ENCODE data around the gene KCNK2. TPM values are rescaled to one million over a fixed set of nuclear protein-coding genes. Genes with fewer than 3 reads are reported as not detected.

Gene KCNK2
- total and polyA plus RNA-seq, 2 experiments from 2014 or later: 0.07 to 0.24 TPM

DNA sequence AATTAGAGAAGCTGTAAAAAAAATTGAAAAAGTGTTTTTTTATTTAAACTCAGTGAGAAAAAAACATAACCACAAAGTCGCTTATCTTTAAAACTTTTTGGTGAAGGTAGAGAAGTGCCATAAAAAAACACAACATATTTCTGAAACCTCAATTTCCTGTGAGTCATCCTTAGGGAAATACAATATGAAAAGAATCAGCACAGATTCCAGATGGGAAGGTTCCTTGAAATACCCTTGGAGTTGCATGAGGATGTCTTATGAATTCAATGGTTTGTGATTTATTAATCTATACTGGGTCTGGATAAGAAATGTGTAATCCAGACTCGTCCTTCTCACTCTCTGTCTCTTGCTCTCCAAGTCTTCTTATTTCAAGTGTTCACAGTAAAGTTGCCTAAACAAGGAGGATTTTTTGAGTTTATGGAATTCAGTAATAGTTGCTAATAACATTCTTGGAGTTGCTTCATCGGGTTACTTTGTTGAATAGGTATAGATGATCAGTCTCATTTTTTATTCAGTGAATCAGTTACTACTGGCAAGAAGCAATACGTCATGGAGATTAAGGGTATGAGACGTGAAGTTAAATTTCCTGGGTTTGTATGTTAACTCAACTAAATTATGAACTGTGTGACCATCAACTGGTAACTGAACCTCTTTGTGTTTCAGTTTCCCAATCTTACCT, 191.4 kb downstream of the KCNK2 start (continued):
- TF ChIP-seq ETS1 (IDR thresholded peaks at IDR 0.05) (no peak), ZNF331 (CRISPR knock-in tag; IDR thresholded peaks at IDR 0.05; ENCODE audit: low read depth) (no peak), CREB1 (CRISPR knock-in tag; IDR thresholded peaks at IDR 0.05; ENCODE audit: low read depth) (no peak), STAT1 (IDR thresholded peaks at IDR 0.05; ENCODE audit: unreplicated experiment) (no peak), JUNB (IDR thresholded peaks at IDR 0.05; ENCODE audit: unreplicated experiment) (no peak), REST (IDR thresholded peaks at IDR 0.05; ENCODE audit: unreplicated experiment) (no peak), ZNF114 (CRISPR knock-in tag; IDR thresholded peaks at IDR 0.05) (no peak)
- TF ChIP-seq, protein P1, sequence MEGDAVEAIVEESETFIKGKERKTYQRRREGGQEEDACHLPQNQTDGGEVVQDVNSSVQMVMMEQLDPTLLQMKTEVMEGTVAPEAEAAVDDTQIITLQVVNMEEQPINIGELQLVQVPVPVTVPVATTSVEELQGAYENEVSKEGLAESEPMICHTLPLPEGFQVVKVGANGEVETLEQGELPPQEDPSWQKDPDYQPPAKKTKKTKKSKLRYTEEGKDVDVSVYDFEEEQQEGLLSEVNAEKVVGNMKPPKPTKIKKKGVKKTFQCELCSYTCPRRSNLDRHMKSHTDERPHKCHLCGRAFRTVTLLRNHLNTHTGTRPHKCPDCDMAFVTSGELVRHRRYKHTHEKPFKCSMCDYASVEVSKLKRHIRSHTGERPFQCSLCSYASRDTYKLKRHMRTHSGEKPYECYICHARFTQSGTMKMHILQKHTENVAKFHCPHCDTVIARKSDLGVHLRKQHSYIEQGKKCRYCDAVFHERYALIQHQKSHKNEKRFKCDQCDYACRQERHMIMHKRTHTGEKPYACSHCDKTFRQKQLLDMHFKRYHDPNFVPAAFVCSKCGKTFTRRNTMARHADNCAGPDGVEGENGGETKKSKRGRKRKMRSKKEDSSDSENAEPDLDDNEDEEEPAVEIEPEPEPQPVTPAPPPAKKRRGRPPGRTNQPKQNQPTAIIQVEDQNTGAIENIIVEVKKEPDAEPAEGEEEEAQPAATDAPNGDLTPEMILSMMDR (conservative IDR thresholded peaks at IDR 0.05; ENCODE audit: low read depth in 2 of 2): no peak

DNA sequence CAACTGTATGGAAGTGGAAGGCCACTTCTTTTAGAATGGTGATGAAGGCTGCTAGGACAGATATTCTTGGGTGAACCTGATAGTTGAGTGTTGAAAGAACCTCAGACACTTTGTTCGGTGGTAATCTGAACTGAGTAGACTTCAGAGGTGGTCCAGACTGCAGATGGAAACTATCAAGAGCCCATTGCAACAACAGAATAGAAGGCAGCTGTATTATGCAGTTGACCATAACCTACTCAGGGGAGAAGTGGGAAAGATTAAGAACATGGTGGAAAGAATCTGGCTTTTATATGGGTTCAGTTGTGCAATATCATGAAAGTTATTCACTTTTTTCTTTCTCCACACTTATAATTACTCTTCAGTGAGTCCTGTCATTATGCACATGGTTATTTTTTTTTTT, 194.0 kb downstream of the KCNK2 start:
- Histone ChIP-seq H2AFZ (no peak overlapping the region), H3K27ac (ENCODE audit: low read depth) (no peak overlapping the region), H3K79me2 (replicated peaks; ENCODE audit: insufficient read depth) (no peaks in the 10 kb centered on the region), H3K4me1 (ENCODE audit: insufficient read depth) (peaks cover 7% of the 10 kb centered on the region; the same call in 1 of the 2 replicates), H3K4me2 (no peak overlapping the region), H3F3A (replicated peaks; ENCODE audit: low read depth) (no peaks in the 10 kb centered on the region), H3K27me3 (ENCODE audit: insufficient read depth) (no peaks in the 10 kb centered on the region), H3K9me2 (ENCODE audit: insufficient read depth) (no peaks in the 10 kb centered on the region; the same call in 1 of the 2 replicates), H4K20me1 (replicated peaks; ENCODE audit: insufficient read depth) (no peaks in the 10 kb centered on the region), H3K36me3 (ENCODE audit: insufficient read depth) (no peaks in the 10 kb centered on the region), H3K4me3 (no peak overlapping the region)
- no peaks in the 10 kb centered on the region; the same call in 2 of the 3 replicates for H3K9me3 Mint-ChIP-seq
- H3K4me3 Mint-ChIP-seq: no peak overlapping the region
- H3K36me3 Mint-ChIP-seq (ENCODE audit: low read depth): no peaks in the 10 kb centered on the region
- TF ChIP-seq ZNF331 (CRISPR knock-in tag; IDR thresholded peaks at IDR 0.05; ENCODE audit: low read depth): no peak
- TF ChIP-seq EZH2phosphoT487 (IDR thresholded peaks at IDR 0.05; ENCODE audit: unreplicated experiment): no peak
- no peak for ATAC-seq
- H3K4me1 Mint-ChIP-seq: peaks cover 7% of the 10 kb centered on the region
- no peak for DNase-seq (ENCODE audit: low spot score)
- H3K27ac Mint-ChIP-seq: no peak overlapping the region
- no peaks in the 10 kb centered on the region for H3K27me3 Mint-ChIP-seq (ENCODE audit: insufficient read depth, low read depth, poor library complexity)

All from GM23338 (cell line).